Fibroblast of skin of left quadriceps (primary cell): ENCODE measurements around the gene ACAD11.

Experiments used
- DNase-seq, 2 experiments: peaks; one replicate each; pipeline ENCODE4 v3.0.0-alpha.2; 2013; ENCODE audit warnings: low read depth in 2 of 2

Gene ACAD11

GRCh38 chr3:132513057-132513456 is 146.6 kb downstream of the ACAD11 start:
- no peak for DNase-seq

- no peak for DNase-seq
Measured at GRCh38 chr3:132509506-132509905, 150.1 kb downstream of the ACAD11 start.

DNA sequence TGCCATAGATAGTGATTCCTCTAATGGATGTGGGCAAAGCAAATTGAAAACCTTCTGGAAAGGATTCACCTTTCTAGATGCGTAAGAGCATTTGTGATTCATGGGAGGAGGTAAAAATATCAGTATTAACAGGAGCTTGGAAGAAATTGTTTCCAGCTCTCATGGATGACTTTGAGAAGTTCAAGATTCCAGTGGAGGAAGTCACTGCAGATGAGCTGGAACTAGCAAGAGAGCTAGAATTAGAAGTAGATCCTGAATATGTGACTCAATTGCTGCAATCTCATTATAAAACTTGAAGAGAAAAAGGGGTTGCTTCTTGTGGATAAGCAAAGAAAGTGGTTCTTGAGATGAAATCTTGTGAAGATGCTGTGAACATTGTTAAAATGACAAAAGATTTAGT is 150.5 kb downstream of the ACAD11 start:
- DNase-seq: no peak
